Kidney epithelial cell (primary cell): ENCODE data around the gene IFFO2. TPM values are rescaled to one million over a fixed set of nuclear protein-coding genes. Genes with fewer than 3 reads are reported as not detected.
"Not testable (repeated sequence)": the region's sequence is repeated elsewhere in the genome, so short reads cannot be mapped to it uniquely, and the experiment has no call there.

Source experiments
- DNase-seq: peaks from one replicate; pipeline ENCODE4 v3.0.0-alpha.2; 2010; ENCODE audit warnings: low read depth
- H3K27me3 ChIP-seq: 2 replicates; pipeline ENCODE4 v1.6.0; 2011; ENCODE audit warnings: low read length; ENCODE audit not compliant: control insufficient read depth, insufficient read depth
- H3K36me3 ChIP-seq: 2 replicates; pipeline ENCODE4 v1.5.1; 2011; ENCODE audit warnings: low read length; ENCODE audit not compliant: control insufficient read depth, insufficient read depth
- H3K4me3 ChIP-seq: 2 replicates; pipeline ENCODE4 v1.5.1; 2011; ENCODE audit warnings: low read depth, mild to moderate bottlenecking, control low read depth, low read length
- total RNA-seq: library from RNA; depleted of rRNA; stranded (reverse); fragments of >200 nt; gene quantifications from 2 replicates; pipeline ENCODE4 v1.2.3, GENCODE V29; 2015
- TF ChIP-seq, protein P1 (sequence below): IDR thresholded peaks from 2 replicates; pipeline ENCODE4 v1.5.1; 2011; ENCODE audit warnings: mild to moderate bottlenecking, moderate library complexity, low read length, control low read depth, inconsistent platforms; ENCODE audit not compliant: insufficient read depth, poor library complexity, severe bottlenecking

The IFFO2 gene
- total RNA-seq, 1 donor from 2014 or later, result 25.3 TPM

DNA sequence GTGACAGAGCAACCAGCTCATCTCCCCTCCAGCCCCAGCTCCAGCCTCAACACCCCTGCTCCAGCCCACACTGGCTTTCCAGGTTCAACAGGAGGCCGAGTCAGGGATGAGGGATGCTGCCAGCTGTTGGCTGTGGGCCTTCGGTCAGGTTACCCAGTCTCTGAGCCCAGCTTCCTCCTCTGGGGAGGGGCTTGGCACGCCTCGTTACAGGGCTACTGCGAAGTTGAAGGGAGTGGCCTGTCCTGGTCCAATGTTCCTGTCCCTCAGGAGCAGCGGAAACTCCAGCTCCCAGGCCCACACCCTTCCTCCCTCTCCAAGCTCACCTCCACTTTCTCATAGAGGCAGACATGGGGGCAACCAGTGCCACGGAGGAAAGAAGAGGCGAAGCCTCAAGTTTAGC is 81.9 kb downstream of the IFFO2 start:
- DNase-seq, result no peak
- TF ChIP-seq, protein P1, sequence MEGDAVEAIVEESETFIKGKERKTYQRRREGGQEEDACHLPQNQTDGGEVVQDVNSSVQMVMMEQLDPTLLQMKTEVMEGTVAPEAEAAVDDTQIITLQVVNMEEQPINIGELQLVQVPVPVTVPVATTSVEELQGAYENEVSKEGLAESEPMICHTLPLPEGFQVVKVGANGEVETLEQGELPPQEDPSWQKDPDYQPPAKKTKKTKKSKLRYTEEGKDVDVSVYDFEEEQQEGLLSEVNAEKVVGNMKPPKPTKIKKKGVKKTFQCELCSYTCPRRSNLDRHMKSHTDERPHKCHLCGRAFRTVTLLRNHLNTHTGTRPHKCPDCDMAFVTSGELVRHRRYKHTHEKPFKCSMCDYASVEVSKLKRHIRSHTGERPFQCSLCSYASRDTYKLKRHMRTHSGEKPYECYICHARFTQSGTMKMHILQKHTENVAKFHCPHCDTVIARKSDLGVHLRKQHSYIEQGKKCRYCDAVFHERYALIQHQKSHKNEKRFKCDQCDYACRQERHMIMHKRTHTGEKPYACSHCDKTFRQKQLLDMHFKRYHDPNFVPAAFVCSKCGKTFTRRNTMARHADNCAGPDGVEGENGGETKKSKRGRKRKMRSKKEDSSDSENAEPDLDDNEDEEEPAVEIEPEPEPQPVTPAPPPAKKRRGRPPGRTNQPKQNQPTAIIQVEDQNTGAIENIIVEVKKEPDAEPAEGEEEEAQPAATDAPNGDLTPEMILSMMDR, result no peak
- Histone ChIP-seq H3K4me3 (no peak overlapping the region), H3K27me3 (peaks cover 3% of the 10 kb centered on the region), H3K36me3 (no peaks in the 10 kb centered on the region)

DNA sequence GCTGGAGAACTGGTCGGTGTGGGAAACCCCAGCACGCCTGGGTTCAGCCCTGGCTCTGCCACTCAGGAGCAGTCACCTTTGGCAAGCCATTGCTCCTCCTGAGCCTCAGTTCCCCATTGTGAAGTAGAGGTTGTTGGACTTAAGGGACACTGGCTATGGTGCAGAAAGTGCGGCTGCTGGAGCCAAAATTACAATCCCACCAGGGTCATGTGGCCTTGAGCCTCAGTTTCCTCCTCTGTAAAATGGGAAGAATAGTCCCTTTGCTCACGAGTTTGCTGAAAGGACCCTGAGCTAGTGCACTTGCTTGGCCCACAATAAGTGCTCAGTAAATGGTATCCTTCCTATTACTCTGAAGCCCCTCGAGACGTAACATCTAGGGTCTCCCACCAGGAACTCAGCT is 82.4 kb downstream of the IFFO2 start:
- H3K4me3 ChIP-seq, result no peak overlapping the region
- H3K36me3 ChIP-seq, result no peaks in the 10 kb centered on the region
- TF ChIP-seq, protein P1, result no peak
- no peak for DNase-seq
- H3K27me3 ChIP-seq, result peaks cover 8% of the 10 kb centered on the region

GRCh38 chr1:18872071-18872611 is 84.3 kb downstream of the IFFO2 start:
- no peak for DNase-seq

DNA sequence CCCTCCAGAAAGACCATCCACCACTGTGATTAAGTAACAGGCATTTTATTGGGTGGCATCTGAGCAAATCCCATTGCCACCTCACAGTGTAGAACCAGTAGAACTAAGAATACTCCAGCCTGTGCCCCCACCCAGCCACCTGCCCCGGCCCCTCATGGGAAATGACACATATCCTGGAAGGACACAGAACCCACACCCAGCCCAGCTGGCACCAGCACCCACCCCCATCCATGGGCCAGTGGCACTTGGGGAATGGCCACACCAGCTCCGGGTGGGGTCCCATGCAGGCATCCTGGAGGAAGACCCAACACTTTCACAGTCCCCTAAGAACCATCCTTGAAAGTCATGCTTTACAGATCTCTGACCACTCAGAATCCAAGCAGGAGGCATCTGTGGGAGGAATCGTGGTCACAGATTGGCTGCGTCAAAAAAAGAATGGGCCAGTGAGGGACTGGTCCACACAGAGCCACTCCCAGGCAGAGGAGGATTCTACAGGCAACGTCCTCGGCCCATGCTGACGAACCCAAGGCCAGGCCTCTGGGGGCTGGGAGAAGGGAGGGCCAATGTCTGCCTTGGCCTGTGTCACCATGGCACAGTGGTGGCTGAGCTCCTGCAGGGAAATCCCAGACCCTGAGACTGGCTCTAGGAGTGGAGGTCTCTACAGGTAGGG is 84.9 kb downstream of the IFFO2 start:
- Histone ChIP-seq H3K4me3 (no peak overlapping the region), H3K36me3 (no peaks in the 10 kb centered on the region), H3K27me3 (peaks cover 8% of the 10 kb centered on the region)
- TF ChIP-seq, protein P1, result no peak
- no peak for DNase-seq

More at GRCh38 chr1:18872071-18872611, 84.3 kb downstream of the IFFO2 start:
- H3K36me3 ChIP-seq, result no peaks in the 10 kb centered on the region
- TF ChIP-seq, protein P1, result no peak
- H3K27me3 ChIP-seq, result peaks cover 10% of the 10 kb centered on the region
- no peak overlapping the region for H3K4me3 ChIP-seq

DNA sequence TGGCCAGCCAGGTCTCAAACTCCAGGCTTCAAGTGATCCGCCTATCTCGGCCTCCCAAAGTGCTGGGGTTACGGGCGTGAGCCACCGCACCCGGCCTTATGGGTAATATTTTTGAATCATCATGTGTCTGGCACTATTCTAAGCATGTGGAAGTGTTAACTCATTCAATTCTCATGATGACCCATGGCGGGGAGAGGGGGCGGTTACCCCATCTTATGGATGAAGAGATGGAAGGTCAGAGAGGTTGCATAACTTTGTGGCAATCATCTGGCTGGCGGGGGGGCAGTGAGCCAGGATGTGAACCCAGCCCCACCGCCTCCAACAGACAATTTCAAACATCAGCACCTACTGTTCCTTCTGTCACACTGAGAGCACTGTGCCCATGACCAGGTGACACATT is 85.5 kb downstream of the IFFO2 start:
- no peaks in the 10 kb centered on the region for H3K36me3 ChIP-seq
- TF ChIP-seq, protein P1, result no peak
- peaks cover 8% of the 10 kb centered on the region for H3K27me3 ChIP-seq

GRCh38 chr1:18870595-18870865 is 85.9 kb downstream of the IFFO2 start:
- not testable (repeated sequence) for H3K36me3 ChIP-seq, H3K27me3 ChIP-seq, H3K4me3 ChIP-seq, DNase-seq

More for the DNA sequence above, 85.5 kb downstream of the IFFO2 start:
- H3K4me3 ChIP-seq, result no peak overlapping the region
- no peak for DNase-seq
